ENCODE data around the gene SCN4A.
"Not testable (repeated sequence)": the region's sequence is repeated elsewhere in the genome, so short reads cannot be mapped to it uniquely, and the experiment has no call there.

SCN4A gene

DNA sequence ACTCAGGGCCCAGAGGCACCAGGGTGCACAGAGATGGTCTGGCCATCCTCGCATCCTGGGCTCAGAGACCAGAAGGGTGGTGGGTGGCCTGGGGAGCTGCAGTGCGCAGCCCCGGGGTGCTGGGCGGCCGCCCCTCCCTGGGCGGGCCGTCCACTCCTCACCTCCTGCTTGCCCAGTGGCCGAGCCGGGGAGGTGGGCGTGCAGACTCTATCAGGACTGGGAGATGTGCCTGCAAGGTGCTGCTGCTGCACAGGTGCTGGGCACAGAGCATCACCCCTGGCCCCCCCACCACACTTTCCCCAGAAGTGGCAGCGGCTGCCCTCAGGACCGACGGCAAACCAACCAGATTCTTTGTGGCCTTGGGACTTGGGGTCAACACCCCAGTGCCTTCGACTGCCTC is at the start of gene SCN4A:
SCN4A (minus strand) TSS at position 123 of the 400 bp plus-strand sequence; CDS start at position 46, 77 bp downstream.
- no peak for DNase-seq

DNA sequence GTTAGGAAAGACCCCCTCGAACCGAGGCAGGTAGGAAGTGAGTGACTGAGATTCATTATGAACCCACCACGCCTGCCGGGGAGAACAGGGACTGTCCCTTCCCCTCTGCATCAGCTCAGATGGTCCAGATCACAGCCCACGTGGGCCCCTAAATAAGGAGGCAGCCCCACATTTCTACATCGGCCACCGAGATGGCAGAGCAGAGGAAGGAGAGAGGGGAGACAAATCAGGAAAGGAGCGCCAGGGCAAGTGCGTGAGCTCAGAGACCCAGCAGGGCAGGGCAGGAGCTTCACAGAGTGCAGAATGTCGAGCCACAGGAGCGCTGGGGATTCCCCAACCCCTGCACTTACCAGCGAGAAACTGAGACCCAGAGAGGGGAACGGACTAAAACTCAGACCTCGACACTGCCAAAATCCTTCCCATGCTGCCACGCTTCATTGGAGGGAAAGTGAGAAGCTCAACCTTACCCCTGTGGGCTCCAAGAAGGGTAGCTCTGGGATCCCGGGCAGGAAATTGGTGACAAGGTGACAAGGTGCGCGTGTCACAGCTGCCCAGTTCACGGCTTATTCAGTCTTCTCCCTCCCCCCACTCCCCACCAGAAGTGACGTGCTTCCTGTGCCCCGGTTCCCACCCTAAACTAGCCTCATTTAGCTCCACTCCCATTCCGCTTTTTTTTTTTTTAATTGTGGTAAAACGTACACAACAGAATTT is 47.5 kb upstream of the SCN4A start, which contains the start of gene ICAM2:
ICAM2 (minus strand) TSS at position 578 of the 711 bp plus-strand sequence. CDS start 13,942 bp downstream, outside the sequence.
- DNase-seq = no peak

DNA sequence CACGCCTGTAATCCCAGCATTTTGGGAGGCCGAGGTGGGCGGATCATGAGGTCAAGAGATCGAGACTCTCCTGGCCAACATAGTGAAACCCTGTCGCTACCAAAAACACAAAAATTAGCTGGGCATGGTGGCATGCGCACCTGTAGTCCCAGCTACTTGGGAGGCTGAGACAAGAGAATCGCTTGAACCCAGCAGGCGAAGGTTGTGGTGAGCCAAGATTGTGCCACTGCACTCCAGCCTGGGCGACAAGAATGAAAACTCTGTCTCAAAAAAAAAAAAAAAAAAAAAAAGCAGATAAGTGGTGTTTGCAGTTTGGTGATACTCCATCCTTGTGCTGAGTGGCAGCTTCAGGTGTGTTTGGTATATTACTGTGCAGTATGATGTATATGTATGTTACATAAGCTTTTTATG is 46.8 kb upstream of the SCN4A start:
- DNase-seq = not testable (repeated sequence)

DNA sequence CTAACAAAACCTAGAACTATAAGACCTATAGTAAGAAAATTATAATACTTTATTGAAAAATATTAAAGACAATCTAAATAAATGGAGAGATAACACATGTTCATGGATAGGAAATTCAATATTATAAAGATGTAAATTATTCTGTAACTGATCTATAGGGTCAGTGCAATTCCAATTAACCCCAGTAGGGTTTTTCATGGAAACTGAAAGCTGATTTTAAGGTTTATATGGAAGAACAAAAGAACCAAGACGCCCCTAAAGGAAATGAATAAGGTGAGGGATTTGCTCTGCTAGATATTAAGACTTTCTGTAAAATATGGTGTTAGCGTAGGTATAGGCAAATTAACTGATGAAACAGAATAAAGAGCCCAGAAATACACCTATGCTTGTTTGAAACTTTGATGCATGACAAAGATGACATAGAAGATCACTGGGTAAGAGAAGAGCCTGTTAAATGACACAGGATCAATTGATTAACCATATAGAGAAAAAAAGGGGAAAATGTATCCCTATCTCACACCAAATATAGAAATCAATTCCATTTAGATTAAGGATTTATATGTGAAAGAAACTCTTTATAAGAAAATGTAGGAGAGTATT is 44.8 kb upstream of the SCN4A start:
- DNase-seq = no peak

DNA sequence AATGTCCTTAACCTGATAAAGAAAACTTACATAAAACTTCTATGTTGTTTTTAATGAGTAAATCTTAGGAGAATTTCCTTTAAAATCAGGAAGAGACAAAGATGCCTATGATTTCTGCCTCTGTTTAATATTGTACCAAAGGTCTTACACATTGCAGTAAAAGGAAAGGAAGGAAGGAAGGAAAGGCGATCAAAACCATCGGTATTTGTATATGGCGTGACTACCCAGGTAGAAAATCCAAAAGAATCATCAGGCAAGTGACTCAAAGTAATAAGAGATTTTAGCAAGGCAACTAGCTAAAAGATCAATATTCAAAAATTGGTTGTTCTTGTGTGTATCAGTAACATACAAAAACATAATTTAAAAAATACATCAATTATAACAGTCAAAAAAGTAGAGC is 44.3 kb upstream of the SCN4A start:
- DNase-seq = no peak

DNA sequence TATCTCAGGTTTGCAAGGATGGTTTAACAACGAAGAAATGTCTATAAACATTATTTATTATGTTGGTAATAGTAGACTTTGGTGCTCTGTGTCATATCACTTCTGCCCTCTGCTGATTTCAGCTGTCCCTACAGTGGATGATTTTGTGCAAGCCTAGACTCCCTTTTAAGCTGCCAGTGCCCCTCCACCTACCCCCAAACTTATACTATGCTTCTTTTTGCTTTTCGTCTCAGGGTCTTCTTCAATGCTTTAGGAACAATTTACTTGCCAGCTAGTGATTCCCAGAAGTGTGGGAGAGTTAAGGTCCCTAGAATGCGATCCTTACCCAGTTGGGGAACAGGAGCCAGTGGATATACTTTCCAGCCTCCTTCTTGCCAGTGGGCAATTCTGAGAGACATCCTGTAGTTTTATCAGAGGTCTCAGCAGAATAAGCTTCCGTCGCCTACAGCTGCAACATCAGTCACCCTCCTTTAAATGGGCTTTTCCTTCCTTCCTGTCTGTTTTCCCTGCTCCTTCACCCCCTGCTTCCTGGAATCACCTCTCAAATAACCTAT is 43.6 kb upstream of the SCN4A start:
- DNase-seq = no peak

DNA sequence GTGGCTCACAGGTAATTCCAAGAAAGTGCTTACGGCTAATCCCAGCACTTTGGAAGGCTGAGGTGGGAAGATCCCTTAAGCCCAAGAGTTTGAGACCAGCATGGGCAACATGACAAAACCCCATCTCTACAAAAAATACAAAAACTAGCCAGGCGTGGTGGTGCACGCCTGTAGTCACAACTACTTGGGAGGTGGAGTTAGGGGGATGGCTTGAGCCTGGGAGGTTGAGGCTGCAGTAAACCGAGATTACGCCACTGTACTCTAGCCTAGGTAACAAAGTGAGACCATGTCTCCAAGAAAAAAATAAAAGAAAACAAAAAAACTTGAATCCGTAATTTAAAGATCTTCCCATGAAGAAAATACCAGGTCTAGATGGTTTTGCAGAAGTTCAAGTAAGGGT is 42.7 kb upstream of the SCN4A start:
- DNase-seq = no peak

DNA sequence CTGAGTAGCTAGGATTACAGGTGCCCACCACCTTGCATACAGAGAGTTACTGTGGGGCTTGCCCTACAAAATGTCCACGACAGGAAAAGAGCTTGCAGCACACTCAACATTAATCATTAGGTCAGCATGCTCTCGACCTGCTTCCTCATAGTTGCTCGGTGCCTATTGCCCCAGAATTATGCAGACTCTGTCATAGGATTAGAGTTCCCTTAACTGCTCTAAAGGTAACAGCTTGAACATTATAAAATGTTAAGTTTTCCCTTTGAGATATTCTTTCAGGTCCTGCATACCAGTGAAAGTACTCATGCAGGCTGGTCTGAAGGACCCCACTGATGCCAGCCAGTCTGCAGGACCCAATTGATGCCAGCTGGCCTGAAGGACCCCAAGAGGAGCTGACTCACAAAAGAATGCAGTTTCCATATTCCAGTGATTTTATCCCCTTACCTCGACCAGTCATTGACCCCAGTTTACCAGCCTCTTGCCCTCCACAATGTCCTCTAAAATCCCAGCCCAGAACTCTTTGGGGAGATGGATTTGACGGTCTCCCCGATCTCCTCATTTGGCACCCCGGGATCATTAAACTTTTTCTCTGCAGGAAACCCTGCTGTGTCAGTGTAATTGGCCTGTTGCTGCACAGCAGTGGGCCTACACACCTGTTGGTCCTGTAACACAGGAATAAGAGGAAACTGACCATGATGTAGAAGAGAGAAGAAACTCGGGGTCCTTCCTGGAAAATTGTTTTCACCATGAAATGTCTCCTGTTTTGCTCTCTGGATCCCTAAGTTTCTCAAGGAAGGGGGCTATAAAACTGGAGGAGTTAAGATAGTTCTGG is 37.1 kb upstream of the SCN4A start:
- DNase-seq = no peak

DNA sequence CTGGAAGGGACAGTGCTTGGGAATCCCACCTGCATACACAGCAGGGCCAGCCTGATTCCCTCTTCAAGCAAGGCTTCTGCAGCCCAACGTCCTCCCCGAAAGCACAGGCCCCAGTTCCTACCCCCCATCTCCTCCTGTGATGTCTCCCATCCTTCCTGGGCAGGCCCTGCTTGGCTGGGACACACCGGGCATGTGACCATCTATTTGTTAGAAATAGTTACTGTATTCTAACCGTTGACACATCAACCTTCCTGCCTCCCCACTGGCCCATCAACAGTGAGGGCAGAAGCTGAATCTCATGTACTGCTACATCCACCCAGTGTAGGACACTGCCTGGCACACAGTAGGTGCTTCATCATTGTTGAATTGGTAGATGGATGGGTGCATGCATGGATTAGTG is 36.1 kb upstream of the SCN4A start:
- DNase-seq = no peak

DNA sequence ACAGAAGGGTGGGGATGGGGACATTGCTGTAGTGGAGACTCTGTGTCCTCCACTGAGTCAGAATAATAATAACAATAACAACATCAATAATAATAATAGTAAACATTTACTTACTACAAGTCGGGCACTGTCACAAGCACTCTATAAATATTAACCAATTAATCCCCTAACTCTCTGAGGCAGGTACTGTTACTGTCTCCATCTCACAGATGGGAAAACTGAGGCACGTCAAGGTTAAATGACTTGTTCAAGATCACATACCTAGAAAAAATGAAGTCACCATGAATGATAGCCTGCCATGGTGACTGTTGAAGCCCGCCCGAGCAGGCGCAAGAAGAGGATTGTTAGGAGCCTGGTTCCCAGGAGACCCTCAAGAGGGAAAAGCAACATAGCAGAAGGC is 35.6 kb upstream of the SCN4A start:
- no peak for DNase-seq

DNA sequence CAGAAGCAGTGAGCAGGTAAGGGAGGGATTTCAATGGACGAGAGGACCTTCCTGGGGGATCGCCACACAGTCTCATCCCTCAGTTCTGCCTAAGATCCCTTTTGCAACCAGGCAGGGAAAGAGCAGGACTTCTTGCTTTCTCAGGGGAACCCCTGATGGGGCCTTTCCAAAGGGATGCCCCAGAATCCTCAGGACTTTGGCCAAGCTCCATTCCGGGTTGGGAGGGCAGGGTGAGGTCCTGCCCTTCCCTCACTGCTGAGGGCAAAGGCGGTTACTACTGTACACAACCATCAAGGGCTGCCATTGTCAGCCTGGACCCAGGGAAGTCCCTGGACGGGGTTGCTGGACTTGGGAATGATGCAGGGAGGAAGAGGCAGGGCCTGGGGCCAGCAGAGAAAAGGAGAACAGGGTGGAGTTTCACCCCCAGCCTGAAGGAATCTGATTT is 35.1 kb upstream of the SCN4A start:
- DNase-seq = no peak

DNA sequence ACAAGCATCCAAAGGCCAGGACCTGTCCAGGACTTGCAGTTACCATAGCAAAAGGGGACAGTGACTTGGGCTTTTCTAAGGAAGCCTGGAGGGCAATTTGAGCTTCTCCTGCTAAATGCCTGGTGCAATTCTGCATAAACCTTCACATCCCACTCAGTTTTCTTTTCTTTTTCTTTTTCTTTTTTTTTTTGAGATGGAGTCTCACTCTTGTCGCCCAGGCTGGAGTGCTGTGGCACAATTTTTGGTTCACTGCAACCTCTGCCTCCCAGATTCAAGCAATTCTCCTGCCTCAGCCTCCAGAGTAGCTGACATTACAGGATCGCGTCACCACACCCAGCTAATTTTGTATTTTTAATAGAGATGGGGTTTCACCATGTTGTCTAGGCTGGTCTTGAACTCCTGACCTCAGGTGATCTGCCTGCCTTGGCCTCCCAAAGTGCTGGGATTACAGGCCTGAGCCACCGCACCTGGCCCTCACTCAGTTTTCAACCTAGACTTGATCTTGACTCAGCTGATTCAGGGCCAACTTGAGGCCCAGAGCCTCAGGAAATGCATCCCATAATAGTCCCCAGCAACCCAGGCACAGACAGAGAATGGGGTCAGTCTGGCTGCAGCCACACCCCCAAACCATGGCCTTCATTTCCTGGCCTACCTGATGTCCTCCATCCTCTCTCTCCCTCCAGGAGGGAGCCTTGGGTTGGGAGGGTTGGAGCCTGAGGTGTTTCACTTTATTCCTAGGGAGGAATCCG is 34.5 kb upstream of the SCN4A start:
- DNase-seq = not testable (repeated sequence)

DNA sequence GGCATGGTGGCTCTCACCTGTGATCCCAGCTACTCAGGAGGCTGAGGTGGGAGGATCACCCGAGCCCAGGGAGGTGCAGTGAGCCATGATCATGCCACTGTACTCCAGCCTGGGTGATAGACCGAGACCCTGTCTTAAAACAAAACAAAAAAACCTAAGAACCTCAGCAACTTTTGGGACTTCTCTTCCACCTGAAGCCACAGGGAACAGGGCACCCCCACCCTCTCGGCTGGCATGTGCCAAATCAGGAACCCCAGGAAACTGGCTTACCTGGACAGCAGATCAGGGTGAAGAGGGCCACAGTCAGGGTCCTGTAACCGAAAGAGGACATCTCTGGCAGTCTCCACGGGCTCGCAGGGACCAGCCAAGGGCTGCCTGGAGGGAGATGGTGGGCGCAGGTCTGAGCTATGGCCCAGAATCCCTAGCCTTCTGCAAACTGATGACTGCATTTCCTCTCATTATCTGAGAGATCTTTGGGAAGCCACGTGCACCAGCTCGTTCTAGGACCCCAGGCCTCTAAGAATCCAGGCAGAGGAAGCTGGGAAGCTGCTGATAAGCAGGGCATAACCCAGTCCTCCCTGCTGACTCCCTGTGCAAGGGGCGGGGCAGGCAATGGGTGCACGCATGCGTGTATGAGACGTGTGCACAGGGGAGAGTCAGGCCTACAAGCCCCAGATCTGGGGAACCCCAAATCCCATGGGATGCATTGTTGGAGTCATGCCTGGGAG is 33.8 kb upstream of the SCN4A start:
- DNase-seq = no peak

DNA sequence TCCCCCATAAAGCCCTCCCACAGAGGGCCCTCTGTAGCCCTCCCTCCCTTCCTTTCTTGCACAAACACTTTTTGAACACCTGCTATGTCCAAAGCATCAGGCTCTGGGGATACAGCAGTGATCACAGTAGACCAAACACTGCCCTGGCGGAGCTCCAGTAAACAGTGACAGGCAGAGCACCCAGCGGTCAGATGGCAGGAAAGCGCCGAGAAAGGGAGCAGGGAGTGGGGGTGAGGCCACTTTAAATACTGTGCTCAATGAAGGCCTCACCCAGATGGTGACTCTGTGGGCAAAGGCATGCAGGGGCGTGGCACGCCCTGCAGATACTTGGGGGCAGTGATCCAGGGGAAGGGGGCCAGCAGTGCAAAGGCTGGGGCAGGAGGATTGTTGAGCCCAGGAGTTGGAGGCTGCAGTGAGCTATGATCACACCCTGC is 33.0 kb upstream of the SCN4A start:
- no peak for DNase-seq

DNA sequence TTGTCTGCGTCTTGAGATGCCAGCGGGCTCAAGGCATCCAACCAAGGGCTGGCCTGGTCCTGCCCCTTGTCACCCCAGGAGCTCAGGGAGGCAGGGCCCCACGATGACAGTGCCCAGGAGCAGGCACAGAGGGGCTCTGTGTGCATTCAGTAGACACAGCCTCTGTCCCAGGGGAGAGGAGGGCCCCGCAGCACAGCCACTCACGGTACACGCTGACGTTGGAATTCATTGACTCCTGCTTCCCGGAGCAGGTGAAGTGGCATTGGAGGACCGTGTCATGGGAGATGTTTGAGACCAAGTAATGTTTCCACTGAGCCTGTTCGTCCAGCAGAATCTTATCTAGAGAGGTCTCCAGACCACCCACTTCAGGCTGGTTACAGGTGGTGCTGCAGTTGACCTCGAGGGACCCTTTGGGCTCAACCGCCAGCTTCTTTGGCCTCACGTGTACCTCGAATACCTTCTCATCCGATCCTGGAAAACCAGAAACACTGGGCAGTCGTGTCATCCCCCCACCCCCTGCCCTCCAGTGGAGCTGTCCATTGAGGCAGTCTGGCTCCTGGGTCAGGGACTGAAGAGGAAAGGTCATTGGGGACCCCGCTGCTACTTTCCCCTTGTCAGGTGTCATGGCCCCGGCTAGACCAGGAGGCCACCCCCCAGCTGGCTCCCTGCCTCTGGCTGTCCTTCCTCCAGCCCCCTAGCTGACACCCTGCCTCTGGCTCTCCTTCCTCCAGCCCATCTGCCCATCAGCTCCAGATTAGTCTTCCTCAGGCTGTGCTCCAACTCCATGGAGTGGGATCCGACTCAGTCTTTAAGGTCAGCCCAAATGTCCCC is 32.4 kb upstream of the SCN4A start:
- no peak for DNase-seq

DNA sequence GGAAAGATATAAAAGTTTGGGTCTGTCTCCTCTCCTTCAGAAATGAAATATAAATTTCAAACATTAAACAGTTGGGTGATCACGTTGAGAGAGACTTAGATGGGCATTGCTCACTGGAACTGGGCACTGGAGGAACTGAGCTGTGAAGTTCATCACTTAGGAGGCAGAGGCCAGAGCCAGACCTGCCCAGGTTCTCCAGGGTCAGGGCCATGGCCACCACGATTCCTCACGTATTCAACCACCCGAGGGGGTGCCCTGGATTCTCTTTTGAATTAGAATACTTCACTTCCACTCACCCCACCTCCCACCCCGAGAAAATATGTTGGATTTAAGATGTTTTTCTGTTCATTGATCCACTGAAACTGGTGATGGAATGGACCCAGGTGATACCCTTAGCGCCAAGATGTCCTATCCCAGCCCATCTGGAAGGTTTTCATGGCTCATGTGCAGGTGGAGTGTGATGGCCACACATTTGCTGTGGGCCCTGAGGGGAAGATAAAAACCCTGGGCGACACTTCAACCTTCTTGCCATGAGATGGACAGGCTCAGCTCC is 31.6 kb upstream of the SCN4A start:
- DNase-seq = no peak

DNA sequence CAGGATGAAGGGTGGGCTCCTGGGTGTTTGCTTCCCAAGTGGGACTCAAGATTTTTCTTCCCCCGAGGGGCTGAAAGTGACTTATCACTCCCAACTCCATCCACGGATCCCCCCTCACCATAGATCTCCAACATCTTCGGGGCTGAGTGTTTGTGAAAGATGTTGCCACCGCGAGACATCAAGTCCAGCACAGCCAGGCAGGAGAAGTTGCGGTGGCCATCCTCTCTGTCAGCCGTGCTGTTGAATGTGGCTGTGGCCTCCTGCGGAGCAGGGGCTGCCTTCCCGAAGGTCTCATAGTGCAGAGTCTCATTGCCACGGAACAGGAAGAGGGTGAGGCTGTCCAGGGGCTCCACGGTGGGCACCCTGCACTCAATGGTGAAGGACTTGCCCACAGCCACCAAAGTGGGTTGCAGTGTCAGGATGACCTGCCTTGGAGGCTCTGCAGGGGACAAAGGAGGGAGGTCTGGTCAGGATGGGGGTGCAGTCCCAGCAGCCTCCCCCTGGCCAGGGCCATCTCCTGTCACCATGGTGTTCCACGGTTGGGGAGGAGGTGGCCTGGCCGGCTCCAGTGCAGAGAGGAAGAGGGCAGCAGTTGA is 30.9 kb upstream of the SCN4A start:
- no peak for DNase-seq

DNA sequence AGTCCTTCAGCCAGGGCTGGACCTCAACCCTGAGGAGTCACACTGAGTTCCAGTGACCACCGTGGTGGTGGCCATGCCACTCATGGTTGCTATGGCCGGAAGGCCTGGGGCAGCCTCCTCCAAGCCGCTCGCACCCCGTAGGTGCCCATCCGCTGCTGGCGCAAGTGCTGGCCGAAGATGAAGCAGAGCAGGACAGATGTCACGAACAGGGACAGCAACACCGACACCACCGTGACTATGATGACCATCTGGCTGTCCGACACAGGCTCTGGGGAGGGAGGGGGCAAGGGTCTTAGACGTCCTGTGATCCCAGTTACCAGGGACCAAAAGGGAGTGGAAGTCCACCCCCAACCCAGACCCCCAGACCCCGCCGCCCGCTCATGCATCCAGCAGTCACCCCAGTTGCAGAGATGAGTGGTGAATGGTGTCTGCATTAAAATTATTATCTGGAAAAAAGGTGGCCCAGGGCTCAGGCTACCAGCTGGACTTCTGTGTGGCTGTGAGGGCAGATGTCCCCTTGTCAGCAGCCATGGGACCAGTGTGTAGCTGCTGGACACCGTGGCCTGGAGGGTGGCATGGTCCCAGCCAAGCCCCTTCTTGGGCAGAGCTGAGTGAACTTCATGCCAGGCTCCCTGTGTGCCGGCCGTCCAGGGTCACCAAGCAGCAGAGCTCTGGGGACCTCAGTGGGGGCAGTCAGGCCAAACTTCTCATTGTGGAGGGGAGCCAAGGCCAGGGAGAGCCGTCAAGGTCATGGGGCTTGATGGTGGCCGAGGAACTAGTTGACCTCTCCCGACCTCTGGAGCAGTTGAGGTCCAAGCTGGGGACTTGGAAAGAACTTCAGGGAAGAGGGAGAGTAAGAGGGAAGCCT is 30.2 kb upstream of the SCN4A start:
- no peak for DNase-seq

Data from eye (tissue), 1 donor.